GM12891 (cell line): ENCODE data around the gene TMEM106C.

Experiments
- DNase-seq: peaks from one replicate; pipeline ENCODE4 v3.0.0; 2011; ENCODE audit warnings: low spot score; ENCODE audit not compliant: insufficient read length
- FAIRE-seq: peaks from 2 replicates; lab custom pipeline; 2011; peaks lifted over from hg19 to GRCh38; lab: Jason Lieb, UNC
- PAX5 ChIP-seq: IDR thresholded peaks from 2 replicates; pipeline ENCODE4 v1.6.1; 2011; ENCODE audit warnings: low read length, moderate library complexity, mild to moderate bottlenecking; ENCODE audit not compliant: insufficient read depth, severe bottlenecking
- POLR2A ChIP-seq: IDR thresholded peaks from 2 replicates; pipeline ENCODE4 v1.6.1; 2011; ENCODE audit warnings: low read depth, low read length, control low read depth
- POLR2AphosphoS5 ChIP-seq: IDR thresholded peaks from 2 replicates; pipeline ENCODE4 v1.6.1; 2011; ENCODE audit warnings: low read depth, low read length, control low read depth
- POU2F2 ChIP-seq: IDR thresholded peaks from 2 replicates; pipeline ENCODE4 v1.6.1; 2011; ENCODE audit warnings: low read depth, mild to moderate bottlenecking, control low read depth, low read length, moderate library complexity
- SPI1 ChIP-seq: IDR thresholded peaks from 2 replicates; pipeline ENCODE4 v1.6.1; 2011; ENCODE audit warnings: low read depth, low read length, control low read depth
- TAF1 ChIP-seq: IDR thresholded peaks from 2 replicates; pipeline ENCODE4 v1.6.1; 2011; ENCODE audit warnings: low read depth, low read length, control low read depth

Gene TMEM106C

DNA sequence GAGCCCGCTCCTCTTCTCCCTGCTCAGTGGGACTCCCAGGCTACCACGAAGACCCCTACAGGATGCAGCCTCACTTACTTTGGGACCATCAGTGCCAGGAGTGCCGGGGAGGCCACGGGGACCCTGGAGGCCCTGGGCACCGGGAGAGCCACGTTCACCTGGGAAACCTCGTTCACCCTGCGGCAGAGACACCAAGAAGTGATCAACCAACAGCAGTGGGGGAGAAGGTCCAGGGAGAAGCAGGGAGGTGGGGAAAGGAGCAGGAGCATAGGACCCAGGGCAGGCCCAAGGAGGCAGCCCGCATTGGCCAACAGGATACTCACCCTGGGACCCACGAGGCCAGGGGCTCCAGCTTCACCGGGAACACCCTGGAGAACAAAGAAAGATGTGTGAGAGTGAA lies 19.4 kb downstream of the TMEM106C start:
- FAIRE-seq (no peak), DNase-seq (no peak)
- TF ChIP-seq POU2F2 (no peak), TAF1 (no peak), POLR2AphosphoS5 (no peak), SPI1 (no peak), POLR2A (no peak), PAX5 (no peak)

DNA sequence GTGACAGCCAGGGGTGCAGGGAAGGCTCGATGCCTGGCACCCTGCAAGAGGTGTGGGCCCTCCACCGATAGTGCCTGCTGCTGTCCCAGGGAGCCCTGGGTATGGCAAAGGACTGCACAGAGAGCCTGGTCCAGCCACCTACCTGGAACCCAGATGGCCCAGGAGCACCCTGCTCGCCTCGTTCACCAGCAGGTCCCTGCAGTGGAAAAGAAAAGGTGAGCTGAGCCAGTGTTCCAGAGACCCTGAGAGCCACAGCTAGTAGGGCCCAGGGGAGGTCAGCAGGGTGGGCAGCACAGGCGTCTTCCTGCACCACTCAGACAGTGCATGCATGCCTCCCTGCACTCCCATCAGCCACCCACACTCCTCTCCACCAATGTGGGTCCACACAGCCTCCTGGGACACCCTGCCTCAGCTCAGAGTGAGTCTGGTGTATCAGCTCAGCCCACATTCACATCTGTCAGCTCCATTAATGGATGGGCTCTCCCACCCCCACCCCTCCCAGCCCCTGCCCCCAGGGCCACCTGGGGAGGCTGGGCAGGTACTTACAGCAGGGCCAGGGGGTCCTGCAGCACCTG lies 20.2 kb downstream of the TMEM106C start:
- FAIRE-seq (no peak), DNase-seq (no peak)
- TF ChIP-seq POLR2AphosphoS5, result no peak
- TF ChIP-seq PAX5, result no peak
- TF ChIP-seq SPI1, result no peak
- no peak for TF ChIP-seq POLR2A
- TF ChIP-seq POU2F2, result no peak
- TF ChIP-seq TAF1, result no peak

DNA sequence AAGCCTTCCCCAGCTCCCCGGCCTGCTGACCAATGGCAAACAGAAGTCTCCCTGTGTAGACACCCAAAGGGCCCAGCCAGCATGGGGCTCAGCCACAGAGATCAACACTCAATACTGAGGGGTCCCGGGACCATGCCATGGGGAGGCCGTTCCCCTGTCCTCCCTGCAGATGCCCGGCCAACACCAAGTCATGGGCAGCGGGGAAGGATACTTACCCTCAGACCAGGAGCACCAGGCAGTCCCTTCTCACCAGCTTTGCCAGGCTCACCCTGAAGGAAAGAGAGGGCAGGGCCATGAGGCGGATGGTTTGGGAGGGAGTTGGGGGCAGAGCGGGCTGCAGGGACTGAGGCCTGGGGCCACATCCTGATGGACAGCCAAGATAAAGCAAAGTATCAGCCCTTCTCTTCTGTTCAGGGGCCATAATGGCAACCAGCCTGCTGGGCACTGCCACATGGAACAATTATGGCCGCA lies 21.0 kb downstream of the TMEM106C start:
- no peak for TF ChIP-seq TAF1
- TF ChIP-seq PAX5, result no peak
- TF ChIP-seq SPI1, result no peak
- no peak for TF ChIP-seq POLR2AphosphoS5
- no peak for TF ChIP-seq POLR2A
- DNase-seq, result no peak
- no peak for FAIRE-seq

DNA sequence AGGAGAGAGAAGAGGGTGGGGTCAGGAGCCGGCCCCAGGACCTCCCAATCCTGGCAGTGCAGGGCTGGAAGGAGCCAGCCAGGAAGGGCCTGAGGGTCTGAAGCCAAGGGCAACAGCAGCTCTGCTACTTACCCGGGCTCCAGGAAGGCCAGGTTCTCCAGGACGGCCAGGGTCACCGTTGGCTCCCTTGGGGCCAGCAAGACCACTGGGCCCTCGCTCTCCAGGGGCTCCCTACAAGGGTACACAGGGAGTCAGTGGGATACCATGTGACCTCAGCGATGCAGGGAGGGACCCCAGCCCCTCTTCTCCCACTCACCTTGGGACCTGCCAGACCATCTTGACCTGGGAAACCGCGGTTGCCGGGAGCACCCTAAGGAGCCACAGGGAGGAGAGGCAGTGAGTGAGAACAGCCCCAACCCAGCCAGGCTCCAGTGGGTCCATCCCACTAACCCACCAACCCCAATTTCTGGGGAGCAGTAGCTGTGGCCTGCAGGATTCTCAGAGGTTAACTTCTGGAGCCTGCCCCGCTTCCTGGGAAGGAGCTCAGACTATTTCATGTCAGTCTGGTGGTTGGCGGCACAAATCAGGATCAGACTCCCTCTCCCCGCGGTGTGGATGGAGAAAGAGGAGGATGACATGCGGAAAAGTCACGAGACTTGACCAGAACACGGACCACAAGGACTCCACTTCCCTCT lies 22.3 kb downstream of the TMEM106C start:
- no peak for FAIRE-seq
- TF ChIP-seq SPI1, result no peak
- no peak for TF ChIP-seq POLR2A
- TF ChIP-seq POLR2AphosphoS5, result no peak
- TF ChIP-seq PAX5, result no peak
- TF ChIP-seq POU2F2, result no peak
- no peak for TF ChIP-seq TAF1
- DNase-seq, result no peak

DNA sequence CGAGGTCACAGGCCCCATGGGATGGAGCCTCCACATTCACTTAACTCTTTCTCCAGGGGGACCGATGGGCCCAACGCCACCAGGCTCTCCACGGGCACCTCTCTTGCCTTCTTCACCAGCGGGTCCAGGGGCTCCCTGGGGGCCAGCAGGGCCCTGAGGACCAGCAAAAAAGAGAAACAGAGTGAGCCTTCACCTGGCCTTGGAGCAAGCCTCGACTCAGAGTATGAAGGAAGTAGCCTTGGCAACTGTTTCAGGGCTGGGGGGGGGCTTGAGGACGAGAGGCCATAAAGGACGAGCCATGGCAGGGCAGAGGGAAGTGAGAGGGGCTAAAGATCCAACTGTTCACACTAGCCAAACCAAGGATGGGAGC lies 22.9 kb downstream of the TMEM106C start:
- FAIRE-seq (no peak), DNase-seq (no peak)
- TF ChIP-seq TAF1 (no peak), POU2F2 (no peak), PAX5 (no peak), POLR2AphosphoS5 (no peak), SPI1 (no peak), POLR2A (no peak)

DNA sequence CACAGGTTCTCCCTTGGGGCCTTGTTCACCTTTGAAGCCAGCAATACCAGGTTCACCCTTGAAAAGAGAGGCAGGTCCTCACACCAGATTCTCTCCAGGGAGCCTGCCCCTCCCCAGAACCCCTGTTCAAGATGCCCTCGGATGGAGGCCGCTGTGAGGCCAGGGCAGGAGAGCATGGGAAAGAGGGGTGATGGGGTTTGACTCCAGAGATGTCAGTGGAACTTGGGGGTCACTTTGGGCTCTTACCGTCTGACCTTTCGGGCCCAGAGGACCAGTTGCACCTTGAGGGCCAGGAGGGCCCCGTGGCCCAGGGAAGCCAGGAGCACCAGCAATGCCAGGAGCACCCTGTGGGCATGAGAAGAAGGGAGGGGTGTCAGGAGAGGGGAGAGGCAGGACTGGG lies 23.4 kb downstream of the TMEM106C start:
- TF ChIP-seq POU2F2, result no peak
- TF ChIP-seq POLR2A, result no peak
- TF ChIP-seq PAX5, result no peak
- TF ChIP-seq POLR2AphosphoS5, result no peak
- no peak for TF ChIP-seq SPI1
- TF ChIP-seq TAF1, result no peak
- no peak for DNase-seq

DNA sequence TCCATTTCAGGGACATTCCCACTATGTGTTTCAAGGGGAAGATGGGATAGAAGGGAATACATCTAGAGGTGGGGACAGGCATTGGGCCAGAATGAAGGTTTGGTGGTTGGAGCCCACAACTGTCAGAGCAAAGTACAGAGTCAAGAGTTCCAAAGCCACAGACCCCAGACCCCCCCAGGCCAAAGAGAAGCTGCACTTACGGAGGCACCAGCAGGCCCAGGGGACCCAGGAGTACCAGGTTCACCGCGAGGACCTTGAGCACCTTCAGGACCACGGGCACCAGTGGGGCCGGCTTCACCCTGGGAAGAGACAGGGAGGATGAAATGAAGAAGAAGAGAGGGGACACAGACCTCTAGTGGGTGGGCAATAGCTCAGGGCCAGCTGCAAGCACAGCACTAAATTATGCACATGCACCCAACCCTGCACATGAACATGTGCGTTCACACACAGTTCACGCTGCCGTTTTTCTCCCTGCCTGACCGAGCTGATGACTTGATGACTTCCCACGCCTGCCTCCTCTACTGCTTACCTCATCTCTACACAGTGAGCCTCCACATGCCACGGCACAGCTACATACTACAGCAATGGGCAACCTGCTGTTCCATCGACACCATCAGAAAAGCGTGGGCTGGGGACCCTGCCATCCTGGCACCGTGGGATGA lies 24.1 kb downstream of the TMEM106C start:
- no peak for DNase-seq
- TF ChIP-seq TAF1, result no peak
- TF ChIP-seq POLR2AphosphoS5, result no peak
- no peak for TF ChIP-seq SPI1
- TF ChIP-seq POLR2A, result no peak
- TF ChIP-seq PAX5, result no peak
- TF ChIP-seq POU2F2, result no peak
- peak; percentile 47 for FAIRE-seq

More for the DNA sequence above, 23.4 kb downstream of the TMEM106C start:
- FAIRE-seq, result no peak

DNA sequence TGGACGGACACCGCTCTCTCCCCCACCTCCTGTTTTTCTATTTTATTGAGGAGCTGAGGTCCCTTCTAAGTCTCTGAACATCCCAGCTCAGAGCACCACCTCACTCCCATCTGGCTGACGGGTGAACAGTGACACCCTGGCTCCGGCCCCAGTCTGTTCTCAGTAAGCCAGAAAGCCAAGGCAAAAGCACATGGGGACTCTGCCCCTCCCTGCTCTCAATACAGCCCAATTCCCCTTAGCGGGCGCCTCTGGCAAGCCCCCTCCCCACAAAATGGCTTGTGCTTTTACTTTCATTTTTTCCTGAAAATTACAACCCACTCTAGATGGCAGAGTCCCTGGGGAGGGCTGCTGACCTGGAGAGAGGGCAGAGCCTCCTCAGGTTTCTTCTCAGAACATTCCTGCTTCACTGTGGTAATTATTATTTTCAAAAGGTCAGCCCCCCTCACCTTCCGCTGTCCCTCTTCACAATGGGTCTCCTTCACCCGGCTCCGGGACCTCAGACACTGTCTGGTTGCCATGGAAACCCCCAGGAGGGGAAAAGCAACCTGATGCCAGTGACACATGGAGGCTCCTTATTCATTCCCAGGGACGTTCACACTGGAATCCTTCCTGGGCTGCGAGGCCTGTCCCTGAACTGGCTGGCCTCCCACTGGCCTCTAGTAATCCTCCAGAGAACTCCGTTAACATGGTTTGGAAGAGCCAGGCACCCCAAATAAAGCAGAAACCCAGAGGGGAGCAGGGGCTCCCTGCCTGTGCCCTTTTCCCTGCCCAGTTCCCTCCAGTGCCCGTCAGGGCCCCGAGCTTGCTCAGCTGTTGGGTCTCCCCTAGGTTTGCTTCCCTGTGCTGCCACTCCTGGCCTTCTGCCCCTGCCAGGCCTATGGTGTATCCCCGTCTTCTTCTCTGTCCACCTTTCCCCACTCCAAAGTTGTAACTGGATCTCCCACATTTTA lies 25.0 kb downstream of the TMEM106C start:
- DNase-seq (no peak), FAIRE-seq (no peak)
- no peak for TF ChIP-seq POLR2A
- TF ChIP-seq PAX5, result no peak

DNA sequence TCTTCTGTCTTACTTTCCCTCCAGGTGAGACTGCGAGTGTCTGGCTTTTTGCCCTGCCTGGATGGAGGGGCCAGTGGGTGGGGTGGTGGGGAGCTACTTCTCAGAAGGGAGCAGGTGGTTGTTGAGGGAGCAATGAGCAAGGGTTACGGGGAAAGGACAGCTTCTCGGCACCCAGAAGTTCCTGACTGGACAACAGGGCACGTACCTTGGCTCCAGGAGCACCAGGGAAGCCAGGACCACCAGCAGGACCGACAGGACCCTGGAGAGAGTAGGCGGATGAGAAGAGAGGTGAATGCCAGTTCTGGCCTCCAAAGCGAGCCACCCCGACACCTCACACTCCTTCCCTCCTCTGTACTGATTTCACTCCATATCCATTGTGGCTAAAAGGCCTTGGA lies 25.6 kb downstream of the TMEM106C start:
- no peak for TF ChIP-seq POLR2AphosphoS5
- no peak for TF ChIP-seq PAX5
- TF ChIP-seq SPI1, result no peak
- TF ChIP-seq TAF1, result no peak
- TF ChIP-seq POLR2A, result no peak
- no peak for TF ChIP-seq POU2F2
- FAIRE-seq, result no peak

DNA sequence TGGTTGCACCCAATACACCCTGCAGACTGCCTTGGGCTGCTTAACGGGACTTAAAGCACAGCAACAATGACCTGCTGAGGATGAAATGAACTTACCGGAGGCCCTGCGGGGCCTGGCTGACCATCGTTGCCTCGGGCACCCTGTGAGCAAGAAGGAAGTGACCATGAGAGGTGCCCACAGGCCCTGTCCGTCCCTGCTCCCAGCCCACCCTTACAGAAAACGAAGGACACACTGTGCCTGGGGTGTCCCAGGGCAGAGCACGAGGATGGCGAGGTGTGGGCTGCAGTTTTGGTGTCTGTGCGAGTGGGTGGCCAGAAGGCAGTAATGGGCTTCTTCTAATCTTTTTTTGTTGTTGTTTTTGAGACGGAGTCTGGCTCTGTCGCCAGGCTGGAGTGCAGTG lies 26.3 kb downstream of the TMEM106C start:
- TF ChIP-seq POLR2A (no peak), SPI1 (no peak), PAX5 (no peak), POU2F2 (no peak), TAF1 (no peak), POLR2AphosphoS5 (no peak)
- DNase-seq (no peak), FAIRE-seq (peak; percentile 41)

More for the DNA sequence above, 25.6 kb downstream of the TMEM106C start:
- DNase-seq, result no peak
